Measurements from ENCODE around the gene STARD7.

DNA sequence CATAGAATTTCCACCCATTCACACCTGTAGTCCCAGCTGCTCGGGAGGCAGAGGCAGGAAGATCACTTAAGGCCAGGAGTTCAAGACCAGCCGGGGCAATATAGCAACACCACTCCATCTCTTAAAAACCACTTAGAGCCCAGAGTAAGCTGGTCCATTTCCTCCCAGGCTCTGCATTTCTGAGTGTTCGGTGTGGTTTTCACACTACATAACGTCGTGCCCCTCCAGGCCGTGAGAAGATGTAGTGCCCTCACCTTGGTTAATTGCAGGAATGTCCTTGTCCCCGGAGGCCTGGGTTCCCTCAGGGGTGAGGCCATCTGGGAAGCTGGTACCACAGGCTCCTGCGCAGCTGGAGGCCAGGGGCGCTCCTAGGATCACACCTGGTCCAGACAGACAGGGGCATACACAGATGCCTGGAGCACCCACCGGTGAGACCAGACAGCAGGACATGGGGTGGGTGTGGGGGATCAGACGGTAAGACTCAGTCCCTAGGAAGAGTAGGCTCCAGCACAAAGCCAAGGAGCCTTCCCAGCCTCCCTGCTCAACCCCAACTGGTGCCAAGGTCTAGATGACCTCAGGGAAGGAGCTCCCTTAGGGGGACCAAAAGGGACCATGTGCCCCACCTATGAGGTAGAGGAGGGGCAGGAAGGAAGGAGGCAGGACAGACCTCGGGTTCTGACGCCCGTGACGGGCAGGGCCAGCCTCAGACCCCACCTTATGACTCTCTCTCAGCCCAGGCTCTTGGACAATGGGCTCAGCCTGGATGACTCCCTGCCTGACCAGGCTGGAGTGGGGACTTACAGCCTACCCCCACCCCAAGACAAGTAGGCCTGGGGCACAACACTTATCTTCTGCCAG lies 71.1 kb downstream of the STARD7 start:
- TF ChIP-seq, protein P1, sequence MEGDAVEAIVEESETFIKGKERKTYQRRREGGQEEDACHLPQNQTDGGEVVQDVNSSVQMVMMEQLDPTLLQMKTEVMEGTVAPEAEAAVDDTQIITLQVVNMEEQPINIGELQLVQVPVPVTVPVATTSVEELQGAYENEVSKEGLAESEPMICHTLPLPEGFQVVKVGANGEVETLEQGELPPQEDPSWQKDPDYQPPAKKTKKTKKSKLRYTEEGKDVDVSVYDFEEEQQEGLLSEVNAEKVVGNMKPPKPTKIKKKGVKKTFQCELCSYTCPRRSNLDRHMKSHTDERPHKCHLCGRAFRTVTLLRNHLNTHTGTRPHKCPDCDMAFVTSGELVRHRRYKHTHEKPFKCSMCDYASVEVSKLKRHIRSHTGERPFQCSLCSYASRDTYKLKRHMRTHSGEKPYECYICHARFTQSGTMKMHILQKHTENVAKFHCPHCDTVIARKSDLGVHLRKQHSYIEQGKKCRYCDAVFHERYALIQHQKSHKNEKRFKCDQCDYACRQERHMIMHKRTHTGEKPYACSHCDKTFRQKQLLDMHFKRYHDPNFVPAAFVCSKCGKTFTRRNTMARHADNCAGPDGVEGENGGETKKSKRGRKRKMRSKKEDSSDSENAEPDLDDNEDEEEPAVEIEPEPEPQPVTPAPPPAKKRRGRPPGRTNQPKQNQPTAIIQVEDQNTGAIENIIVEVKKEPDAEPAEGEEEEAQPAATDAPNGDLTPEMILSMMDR (IDR thresholded peaks at IDR 0.05) = no peak
- TF ChIP-seq EP300 (IDR thresholded peaks at IDR 0.05) (no peak), POLR2A (IDR thresholded peaks at IDR 0.05) (no peak)
